Chondrocyte (in vitro differentiated cells): ENCODE measurements around the gene THSD4. TPM values are rescaled to one million over a fixed set of nuclear protein-coding genes. Genes with fewer than 3 reads are reported as not detected.

Source experiments
- DNase-seq: peaks from one replicate; pipeline ENCODE4 v3.0.0; 2021; ENCODE audit warnings: mixed read lengths, low spot score
- H3K27ac Mint-ChIP-seq: one replicate; pipeline ENCODE4 v1.8.0; 2021; ENCODE audit warnings: mild to moderate bottlenecking, moderate library complexity, mixed read lengths; ENCODE audit not compliant: unreplicated experiment
- H3K27me3 Mint-ChIP-seq: 2 replicates; pipeline ENCODE4 v1.8.0; 2021; ENCODE audit warnings: low read depth, mixed read lengths
- H3K36me3 Mint-ChIP-seq: 2 replicates; pipeline ENCODE4 v1.8.0; 2021; ENCODE audit warnings: low read depth, mixed read lengths
- H3K4me1 Mint-ChIP-seq: 2 replicates; pipeline ENCODE4 v1.8.0; 2021; ENCODE audit warnings: low read depth, mild to moderate bottlenecking, mixed read lengths
- H3K4me3 Mint-ChIP-seq: one replicate; pipeline ENCODE4 v1.8.0; 2021; ENCODE audit warnings: mild to moderate bottlenecking, moderate library complexity, mixed read lengths; ENCODE audit not compliant: unreplicated experiment
- H3K9me3 Mint-ChIP-seq: 2 replicates; pipeline ENCODE4 v1.8.0; 2021; ENCODE audit warnings: low read depth, mixed read lengths
- CTCF ChIP-seq: fragments of 200-600 bp; sonication (generic); IDR thresholded peaks from 2 replicates; pipeline ENCODE4 v1.5.0; 2021; ENCODE audit warnings: antibody characterized with exemption, mild to moderate bottlenecking, moderate library complexity
- total RNA-seq: library from RNA; stranded (reverse); gene quantifications from 3 replicates; pipeline ENCODE4 v1.2.1, GENCODE V29; 2021

Gene THSD4
- total RNA-seq, 1 donor from 2014 or later: 3.4 TPM

GRCh38 chr15:71357321-71357732 lies 242.1 kb downstream of the THSD4 start:
- Mint-ChIP-seq H3K27ac (no peak overlapping the region), H3K36me3 (no peaks in the 10 kb centered on the region), H3K9me3 (no peaks in the 10 kb centered on the region), H3K4me1 (no peaks in the 10 kb centered on the region), H3K4me3 (no peak overlapping the region), H3K27me3 (no peaks in the 10 kb centered on the region)
- TF ChIP-seq CTCF: no peak
- DNase-seq: no peak

- H3K27ac Mint-ChIP-seq: no peak overlapping the region
- TF ChIP-seq CTCF: no peak
- no peaks in the 10 kb centered on the region for H3K27me3 Mint-ChIP-seq
- no peak for DNase-seq
- no peaks in the 10 kb centered on the region for H3K36me3 Mint-ChIP-seq
- H3K9me3 Mint-ChIP-seq: no peaks in the 10 kb centered on the region
- H3K4me3 Mint-ChIP-seq: no peak overlapping the region
- no peaks in the 10 kb centered on the region for H3K4me1 Mint-ChIP-seq
Measured at GRCh38 chr15:71357967-71358366, 242.7 kb downstream of the THSD4 start.

- Mint-ChIP-seq H3K36me3 (no peaks in the 10 kb centered on the region), H3K4me1 (no peaks in the 10 kb centered on the region), H3K9me3 (no peaks in the 10 kb centered on the region), H3K4me3 (no peak overlapping the region), H3K27me3 (no peaks in the 10 kb centered on the region), H3K27ac (no peak overlapping the region)
- DNase-seq: no peak
- TF ChIP-seq CTCF: no peak
Measured at GRCh38 chr15:71359246-71359645, 244.0 kb downstream of the THSD4 start.

- Mint-ChIP-seq H3K4me1 (no peaks in the 10 kb centered on the region), H3K4me3 (no peak overlapping the region), H3K9me3 (no peaks in the 10 kb centered on the region), H3K27ac (no peak overlapping the region), H3K36me3 (no peaks in the 10 kb centered on the region), H3K27me3 (no peaks in the 10 kb centered on the region)
- DNase-seq: no peak
- no peak for TF ChIP-seq CTCF
Measured at GRCh38 chr15:71362556-71362955, 247.3 kb downstream of the THSD4 start.

- DNase-seq: no peak
- no peaks in the 10 kb centered on the region for H3K9me3 Mint-ChIP-seq
- no peak overlapping the region for H3K27ac Mint-ChIP-seq
Measured at GRCh38 chr15:71362987-71363968, 248.0 kb downstream of the THSD4 start.

More at GRCh38 chr15:71362987-71363968, 248.0 kb downstream of the THSD4 start:
- Mint-ChIP-seq H3K4me1 (no peaks in the 10 kb centered on the region), H3K36me3 (no peaks in the 10 kb centered on the region), H3K27me3 (no peaks in the 10 kb centered on the region), H3K4me3 (no peak overlapping the region)
- no peak for TF ChIP-seq CTCF
